Type B pancreatic cell (in vitro differentiated cells): ENCODE data around the gene YWHAQ. TPM values are rescaled to one million over a fixed set of nuclear protein-coding genes. Genes with fewer than 3 reads are reported as not detected.

Experiments
- DNase-seq: peaks from one replicate; pipeline ENCODE4 v3.0.0; 2021; ENCODE audit warnings: mixed read lengths; ENCODE audit not compliant: unreplicated experiment; ENCODE audit errors: extremely low spot score
- H3K27ac Mint-ChIP-seq: 2 replicates; pipeline ENCODE4 v1.8.0; 2021; ENCODE audit warnings: mild to moderate bottlenecking, mixed read lengths
- H3K27me3 Mint-ChIP-seq: 2 replicates; pipeline ENCODE4 v1.8.0; 2021; ENCODE audit warnings: mixed read lengths
- H3K36me3 Mint-ChIP-seq: 2 replicates; pipeline ENCODE4 v1.8.0; 2021; ENCODE audit warnings: mixed read lengths
- H3K4me1 Mint-ChIP-seq: one replicate; pipeline ENCODE4 v1.8.0; 2021; ENCODE audit warnings: mixed read lengths; ENCODE audit not compliant: unreplicated experiment
- H3K4me3 Mint-ChIP-seq: 2 replicates; pipeline ENCODE4 v1.8.0; 2021; ENCODE audit warnings: mild to moderate bottlenecking, mixed read lengths
- H3K9me3 Mint-ChIP-seq: 2 replicates; pipeline ENCODE4 v1.8.0; 2021; ENCODE audit warnings: mixed read lengths
- total RNA-seq: library from RNA; stranded (reverse); gene quantifications from 2 replicates; pipeline ENCODE4 v1.2.1, GENCODE V29; 2021; ENCODE audit warnings: low replicate concordance
- TF ChIP-seq, protein P1 (sequence below): fragments of 200-600 bp; sonication (generic); conservative IDR thresholded peaks from 2 replicates; pipeline ENCODE4 v1.5.0; 2021; ENCODE audit warnings: antibody characterized with exemption, mild to moderate bottlenecking

YWHAQ gene
- total RNA-seq, 1 donor from 2014 or later, result 354 TPM

DNA sequence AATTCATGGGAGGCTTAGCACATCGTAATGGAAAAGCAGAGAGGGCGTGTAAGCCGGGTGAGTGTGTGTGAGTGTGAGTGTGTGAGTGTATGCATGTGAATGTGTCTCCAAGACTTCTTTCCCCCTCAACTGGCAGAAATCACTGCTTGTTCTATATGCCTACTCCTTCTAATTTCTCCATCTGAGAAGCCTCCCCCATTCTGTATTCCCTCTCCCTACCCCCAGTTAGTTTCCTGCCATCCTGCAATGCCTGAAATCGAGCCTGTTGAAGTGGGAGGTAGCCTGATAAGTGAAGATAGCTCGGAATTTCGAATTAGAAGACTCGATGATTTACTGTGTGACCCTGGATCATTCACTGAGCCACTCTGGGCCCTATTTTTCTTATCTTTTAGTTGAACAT is 30.0 kb upstream of the YWHAQ start:
- Mint-ChIP-seq H3K4me1 (peaks cover 13% of the 10 kb centered on the region), H3K4me3 (no peak overlapping the region), H3K27me3 (peaks cover 12% of the 10 kb centered on the region), H3K36me3 (no peaks in the 10 kb centered on the region), H3K9me3 (no peaks in the 10 kb centered on the region), H3K27ac (no peak overlapping the region)
- no peak for DNase-seq
- TF ChIP-seq, protein P1, sequence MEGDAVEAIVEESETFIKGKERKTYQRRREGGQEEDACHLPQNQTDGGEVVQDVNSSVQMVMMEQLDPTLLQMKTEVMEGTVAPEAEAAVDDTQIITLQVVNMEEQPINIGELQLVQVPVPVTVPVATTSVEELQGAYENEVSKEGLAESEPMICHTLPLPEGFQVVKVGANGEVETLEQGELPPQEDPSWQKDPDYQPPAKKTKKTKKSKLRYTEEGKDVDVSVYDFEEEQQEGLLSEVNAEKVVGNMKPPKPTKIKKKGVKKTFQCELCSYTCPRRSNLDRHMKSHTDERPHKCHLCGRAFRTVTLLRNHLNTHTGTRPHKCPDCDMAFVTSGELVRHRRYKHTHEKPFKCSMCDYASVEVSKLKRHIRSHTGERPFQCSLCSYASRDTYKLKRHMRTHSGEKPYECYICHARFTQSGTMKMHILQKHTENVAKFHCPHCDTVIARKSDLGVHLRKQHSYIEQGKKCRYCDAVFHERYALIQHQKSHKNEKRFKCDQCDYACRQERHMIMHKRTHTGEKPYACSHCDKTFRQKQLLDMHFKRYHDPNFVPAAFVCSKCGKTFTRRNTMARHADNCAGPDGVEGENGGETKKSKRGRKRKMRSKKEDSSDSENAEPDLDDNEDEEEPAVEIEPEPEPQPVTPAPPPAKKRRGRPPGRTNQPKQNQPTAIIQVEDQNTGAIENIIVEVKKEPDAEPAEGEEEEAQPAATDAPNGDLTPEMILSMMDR, result no peak

DNA sequence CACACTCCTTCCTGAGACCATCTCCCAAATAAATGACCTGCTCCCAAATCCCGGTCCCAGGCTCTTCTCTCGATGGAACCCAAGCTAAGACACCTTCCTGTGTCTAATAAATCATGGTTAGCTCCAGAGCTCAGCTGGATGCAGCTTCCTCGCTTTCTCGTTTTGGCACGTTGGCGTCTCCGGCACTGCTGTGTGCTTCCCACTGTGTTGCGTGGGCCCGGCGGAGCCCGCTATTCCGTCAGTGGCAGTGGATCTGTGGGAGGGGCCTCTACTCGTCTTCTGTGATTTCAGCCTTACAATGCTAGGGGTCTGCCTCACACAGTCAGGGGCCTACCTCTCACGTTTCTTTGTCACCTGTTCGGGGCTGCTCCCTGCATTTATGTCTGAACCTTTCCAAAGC is 29.4 kb upstream of the YWHAQ start:
- TF ChIP-seq, protein P1, result no peak
- DNase-seq, result no peak
- no peaks in the 10 kb centered on the region for H3K9me3 Mint-ChIP-seq
- H3K4me1 Mint-ChIP-seq, result peaks cover 13% of the 10 kb centered on the region
- H3K36me3 Mint-ChIP-seq, result no peaks in the 10 kb centered on the region
- no peak overlapping the region for H3K4me3 Mint-ChIP-seq
- no peak overlapping the region for H3K27ac Mint-ChIP-seq
- H3K27me3 Mint-ChIP-seq, result peaks cover 12% of the 10 kb centered on the region

DNA sequence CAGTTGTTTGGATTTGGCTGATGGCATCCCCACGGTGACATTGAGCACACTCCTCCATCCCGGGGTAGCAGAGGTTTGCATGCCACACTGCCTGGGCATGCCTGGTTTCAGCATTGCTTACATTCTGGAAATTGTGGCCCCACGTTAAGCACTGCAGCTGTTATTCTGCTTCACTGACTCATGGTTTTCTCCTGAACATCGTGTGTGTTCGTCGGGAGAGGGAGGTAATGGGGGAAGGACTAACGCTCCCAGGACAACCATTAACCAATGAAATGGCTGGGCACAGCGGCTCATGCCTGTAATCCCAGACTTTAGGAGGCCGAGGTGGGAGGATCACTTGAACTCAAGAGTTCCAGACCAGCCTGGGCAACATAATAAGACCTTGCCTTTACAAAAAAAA is 28.2 kb upstream of the YWHAQ start:
- H3K9me3 Mint-ChIP-seq, result no peaks in the 10 kb centered on the region
- peaks cover 22% of the 10 kb centered on the region for H3K4me1 Mint-ChIP-seq
- peaks cover 4% of the 10 kb centered on the region for H3K27me3 Mint-ChIP-seq
- no peak overlapping the region for H3K4me3 Mint-ChIP-seq
- DNase-seq, result no peak
- TF ChIP-seq, protein P1, result no peak
- no peak overlapping the region for H3K27ac Mint-ChIP-seq
- H3K36me3 Mint-ChIP-seq, result no peaks in the 10 kb centered on the region

DNA sequence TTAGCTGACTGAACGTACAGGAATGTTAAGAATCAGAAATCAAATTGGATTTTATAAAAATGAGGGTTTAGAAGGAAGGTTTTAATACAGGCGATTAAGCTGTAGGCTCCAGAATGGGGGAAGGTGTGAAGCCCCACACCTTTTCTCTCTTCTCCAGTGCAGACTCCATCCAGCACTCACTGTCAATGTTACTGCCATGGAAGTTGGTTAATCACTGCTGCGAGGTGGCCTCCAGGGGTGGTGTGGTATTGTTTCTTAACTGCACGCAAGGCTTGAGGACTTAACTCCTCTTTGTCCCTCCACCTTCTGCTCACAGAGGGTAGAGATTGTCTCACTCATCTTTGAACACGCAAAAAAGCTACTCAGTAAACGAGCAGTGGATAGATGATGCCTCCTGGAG is 26.9 kb upstream of the YWHAQ start:
- TF ChIP-seq, protein P1, result no peak

DNA sequence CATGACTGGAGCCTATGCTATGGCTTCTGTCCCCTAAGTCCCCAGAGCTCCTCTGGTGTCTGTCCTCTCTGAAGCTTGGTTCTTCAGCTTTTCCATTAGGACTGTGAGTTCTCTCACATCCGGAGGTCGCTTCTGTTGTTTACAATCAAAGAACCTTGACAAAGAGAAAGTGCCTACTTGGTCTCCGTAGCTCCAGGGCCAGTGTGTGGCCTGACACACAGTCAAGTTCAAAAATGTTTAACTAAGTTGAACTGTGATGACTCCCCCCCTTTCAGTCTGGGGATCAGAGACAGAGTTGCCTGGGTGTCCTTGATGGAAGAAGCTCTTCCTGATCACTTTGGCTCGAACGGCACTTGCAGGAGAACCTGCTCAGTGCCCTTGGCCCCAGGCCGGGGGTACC is 26.3 kb upstream of the YWHAQ start:
- Mint-ChIP-seq H3K4me1 (peaks cover 33% of the 10 kb centered on the region), H3K36me3 (no peaks in the 10 kb centered on the region), H3K27me3 (no peaks in the 10 kb centered on the region), H3K27ac (no peak overlapping the region), H3K9me3 (no peaks in the 10 kb centered on the region), H3K4me3 (no peak overlapping the region)
- TF ChIP-seq, protein P1, result no peak
- no peak for DNase-seq

More for the DNA sequence above, 26.9 kb upstream of the YWHAQ start:
- Mint-ChIP-seq H3K4me1 (peaks cover 33% of the 10 kb centered on the region), H3K36me3 (no peaks in the 10 kb centered on the region), H3K9me3 (no peaks in the 10 kb centered on the region), H3K27me3 (no peaks in the 10 kb centered on the region), H3K4me3 (no peak overlapping the region), H3K27ac (no peak overlapping the region)
- DNase-seq, result no peak

DNA sequence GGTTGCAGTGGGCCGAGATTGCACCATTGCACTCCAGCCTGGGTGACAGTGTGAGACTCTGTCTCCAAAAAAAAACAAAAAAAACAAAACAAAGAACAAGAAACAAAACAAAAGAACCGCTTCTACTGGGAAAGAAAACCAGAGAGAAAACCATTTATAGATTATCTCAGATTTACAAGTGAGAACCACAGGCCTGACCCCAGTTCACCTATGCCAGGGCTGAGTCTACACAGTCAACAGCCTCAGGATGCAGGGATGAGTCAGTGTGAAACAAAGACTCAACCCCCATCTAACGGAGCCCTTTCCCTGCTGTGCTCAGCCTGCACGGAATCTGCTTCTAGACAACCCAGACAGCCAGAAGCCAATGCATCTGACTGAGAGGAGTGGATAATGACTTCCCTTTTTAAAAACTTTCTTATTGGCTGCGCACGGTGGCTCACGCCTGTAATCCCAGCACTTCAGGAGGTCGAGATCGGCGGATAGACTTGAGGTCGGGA is 25.5 kb upstream of the YWHAQ start:
- TF ChIP-seq, protein P1, result no peak
- no peak overlapping the region for H3K4me3 Mint-ChIP-seq
- no peak overlapping the region for H3K27ac Mint-ChIP-seq
- H3K27me3 Mint-ChIP-seq, result no peaks in the 10 kb centered on the region
- H3K36me3 Mint-ChIP-seq, result no peaks in the 10 kb centered on the region
- no peak for DNase-seq
- H3K9me3 Mint-ChIP-seq, result no peaks in the 10 kb centered on the region
- peaks cover 33% of the 10 kb centered on the region for H3K4me1 Mint-ChIP-seq
